Colonic mucosa (tissue), 4 donors: ENCODE measurements around the gene MMP21. TPM values are rescaled to one million over a fixed set of nuclear protein-coding genes. Genes with fewer than 3 reads are reported as not detected.

Experiments used
- DNase-seq: peaks from one replicate; pipeline ENCODE4 v3.0.0-alpha.2; 2020
- H3K27ac ChIP-seq: fragments of 200-600 bp; one replicate; pipeline ENCODE4 v1.8.0; 2021
- H3K27me3 ChIP-seq: fragments of 200-600 bp; one replicate; pipeline ENCODE4 v1.8.0; 2021
- H3K36me3 ChIP-seq: fragments of 200-600 bp; one replicate; pipeline ENCODE4 v1.8.0; 2021
- H3K4me1 ChIP-seq: fragments of 200-600 bp; one replicate; pipeline ENCODE4 v1.8.0; 2021; ENCODE audit warnings: mild to moderate bottlenecking
- H3K4me3 ChIP-seq: fragments of 200-600 bp; one replicate; pipeline ENCODE4 v1.8.0; 2021
- H3K9ac ChIP-seq, 2 donors: one replicate each; pipeline ENCODE4 v1.7.0; 2013; ENCODE audit warnings: control low read depth in 2 of 2, low read depth in 2 of 2, low read length in 2 of 2
- H3K9me3 ChIP-seq: fragments of 200-600 bp; one replicate; pipeline ENCODE4 v1.8.0; 2021
- intact Hi-C: fragments of 100-400 bp; cut with DNase I; formaldehyde crosslinking; loops from one replicate; pipeline ENCODE4 v1.14.1; 2022
- total RNA-seq, 2 donors: library from RNA; stranded (reverse); fragmentation: NEBNext Ultra II Directional in 1 of 2; extraction: Animal tissue kit (Norgen Biotek cat#: 25700) in 1 of 2; gene quantifications; one replicate each; pipeline ENCODE4 v1.2.1, GENCODE V29; 2021
- TF ChIP-seq, protein P1 (sequence below): fragments of 200-600 bp; IDR thresholded peaks from one replicate; pipeline ENCODE4 v1.8.0; 2022; ENCODE audit warnings: antibody characterized with exemption, mild to moderate bottlenecking
- donor health status: healthy.
- donor health status: DM: no; HTN: no; CAD: no.
- donor health status: DM: no; HTN: no; CAD: no.

Gene MMP21
- total RNA-seq, 2 donors from 2014 or later: not detected

DNA sequence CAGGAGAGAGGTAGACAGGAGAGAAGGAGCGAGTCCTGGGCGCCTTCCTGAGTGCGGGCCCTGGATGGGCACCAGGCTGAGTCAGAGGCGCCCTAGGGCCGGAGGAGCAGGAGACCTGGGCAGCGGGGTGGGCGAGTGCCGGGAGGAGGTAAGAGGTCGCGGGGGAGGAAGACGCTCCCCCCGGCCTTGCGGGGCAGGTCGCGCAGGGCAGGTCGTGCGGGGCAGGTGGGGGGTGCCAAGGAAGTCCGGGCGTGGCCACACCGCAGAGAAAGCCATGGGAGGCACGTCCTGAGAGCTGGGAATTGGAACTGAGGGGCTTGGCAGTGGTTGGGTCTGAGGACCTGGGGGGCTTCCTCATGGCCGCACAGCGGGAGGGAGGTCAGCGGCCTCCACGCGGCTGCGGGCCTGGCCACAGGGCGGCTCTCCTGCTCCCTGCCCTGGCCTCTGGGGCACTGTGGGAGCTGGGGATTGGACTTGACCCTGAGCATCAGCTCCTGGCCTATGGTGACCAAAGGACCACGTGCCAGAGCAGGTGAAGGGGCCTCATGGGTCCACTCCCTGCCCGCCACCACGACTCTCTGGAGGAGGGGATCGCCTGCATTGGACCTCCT, 935 bp downstream of the MMP21 start:
- Histone ChIP-seq H3K27me3 (no peaks in the 10 kb centered on the region), H3K27ac (no peak overlapping the region), H3K9me3 (no peaks in the 10 kb centered on the region), H3K4me3 (no peak overlapping the region), H3K9ac (no peak overlapping the region), H3K36me3 (no peaks in the 10 kb centered on the region), H3K4me1 (no peaks in the 10 kb centered on the region)
- TF ChIP-seq, protein P1, sequence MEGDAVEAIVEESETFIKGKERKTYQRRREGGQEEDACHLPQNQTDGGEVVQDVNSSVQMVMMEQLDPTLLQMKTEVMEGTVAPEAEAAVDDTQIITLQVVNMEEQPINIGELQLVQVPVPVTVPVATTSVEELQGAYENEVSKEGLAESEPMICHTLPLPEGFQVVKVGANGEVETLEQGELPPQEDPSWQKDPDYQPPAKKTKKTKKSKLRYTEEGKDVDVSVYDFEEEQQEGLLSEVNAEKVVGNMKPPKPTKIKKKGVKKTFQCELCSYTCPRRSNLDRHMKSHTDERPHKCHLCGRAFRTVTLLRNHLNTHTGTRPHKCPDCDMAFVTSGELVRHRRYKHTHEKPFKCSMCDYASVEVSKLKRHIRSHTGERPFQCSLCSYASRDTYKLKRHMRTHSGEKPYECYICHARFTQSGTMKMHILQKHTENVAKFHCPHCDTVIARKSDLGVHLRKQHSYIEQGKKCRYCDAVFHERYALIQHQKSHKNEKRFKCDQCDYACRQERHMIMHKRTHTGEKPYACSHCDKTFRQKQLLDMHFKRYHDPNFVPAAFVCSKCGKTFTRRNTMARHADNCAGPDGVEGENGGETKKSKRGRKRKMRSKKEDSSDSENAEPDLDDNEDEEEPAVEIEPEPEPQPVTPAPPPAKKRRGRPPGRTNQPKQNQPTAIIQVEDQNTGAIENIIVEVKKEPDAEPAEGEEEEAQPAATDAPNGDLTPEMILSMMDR: no peak
- no peak for DNase-seq
- intact Hi-C loops: no loop called here

DNA sequence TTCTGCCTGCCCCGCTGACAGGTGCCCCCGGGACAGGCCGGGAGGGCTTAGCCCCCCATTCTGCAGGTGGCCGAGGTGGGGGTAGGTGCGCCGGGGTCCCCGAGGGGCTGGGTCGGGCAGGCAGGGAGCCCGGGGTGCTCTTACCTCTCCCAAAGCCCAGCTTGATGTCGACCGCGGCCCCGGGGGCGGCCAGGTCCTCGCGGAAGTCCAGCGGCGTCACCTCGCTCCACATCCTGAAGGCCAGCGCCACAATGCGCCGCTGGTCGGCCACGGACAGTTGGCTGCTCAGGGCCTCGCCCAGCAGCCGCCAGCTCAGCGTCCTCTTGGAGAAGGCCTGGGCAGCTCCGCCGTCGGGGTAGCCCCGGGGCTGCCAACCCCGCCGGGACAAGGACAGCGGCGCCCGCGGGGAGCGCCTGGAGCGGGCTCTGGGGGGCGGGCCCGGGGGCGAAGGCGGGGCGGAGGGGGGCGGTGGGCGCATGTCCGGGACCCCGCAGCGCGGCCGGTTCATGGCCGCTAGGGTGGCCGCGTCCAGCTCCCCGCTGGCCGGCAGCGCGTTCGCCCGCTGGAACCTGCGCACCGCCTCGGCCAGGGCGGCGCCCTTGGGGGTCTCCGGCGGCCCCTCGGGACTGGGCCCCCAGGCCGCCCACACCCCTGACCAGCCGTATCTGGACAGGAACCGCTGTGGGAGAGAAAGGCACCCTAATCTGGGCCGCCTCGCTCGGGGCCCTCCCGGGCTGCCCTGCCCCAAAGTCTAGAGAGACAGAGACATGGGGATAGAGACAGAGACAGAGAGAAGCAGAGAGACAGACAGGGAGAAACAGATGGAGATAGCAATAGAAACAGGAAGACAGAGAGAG, 1.7 kb downstream of the MMP21 start:
- TF ChIP-seq, protein P1: no peak

DNA sequence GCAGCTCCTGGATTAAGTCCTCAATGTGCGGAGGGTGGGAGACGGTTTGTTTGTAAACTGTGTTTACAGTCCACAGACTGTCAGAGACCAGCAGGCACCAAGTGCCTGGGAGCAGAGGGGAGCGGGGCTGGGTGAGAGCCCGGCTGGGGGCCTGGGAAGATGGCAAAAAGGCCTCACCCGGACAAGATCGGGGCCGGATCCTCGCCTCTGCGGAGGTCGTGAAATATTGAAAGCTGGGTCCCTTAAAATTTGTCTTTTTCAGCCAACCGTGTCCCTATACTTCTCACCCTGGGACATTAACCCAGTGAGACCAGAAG, 2.8 kb downstream of the MMP21 start:
- Histone ChIP-seq H3K4me1 (no peaks in the 10 kb centered on the region), H3K9ac (no peak overlapping the region), H3K27ac (no peak overlapping the region), H3K9me3 (no peaks in the 10 kb centered on the region), H3K4me3 (no peak overlapping the region), H3K36me3 (no peaks in the 10 kb centered on the region), H3K27me3 (no peaks in the 10 kb centered on the region)
- TF ChIP-seq, protein P1: no peak
- DNase-seq: no peak
- intact Hi-C loops: no loop called here

More for the DNA sequence above, 1.7 kb downstream of the MMP21 start:
- Histone ChIP-seq H3K9ac (no peak overlapping the region), H3K9me3 (no peaks in the 10 kb centered on the region), H3K27ac (no peak overlapping the region), H3K4me1 (no peaks in the 10 kb centered on the region), H3K27me3 (no peaks in the 10 kb centered on the region), H3K4me3 (no peak overlapping the region), H3K36me3 (no peaks in the 10 kb centered on the region)
- intact Hi-C loops: no loop called here
- no peak for DNase-seq

DNA sequence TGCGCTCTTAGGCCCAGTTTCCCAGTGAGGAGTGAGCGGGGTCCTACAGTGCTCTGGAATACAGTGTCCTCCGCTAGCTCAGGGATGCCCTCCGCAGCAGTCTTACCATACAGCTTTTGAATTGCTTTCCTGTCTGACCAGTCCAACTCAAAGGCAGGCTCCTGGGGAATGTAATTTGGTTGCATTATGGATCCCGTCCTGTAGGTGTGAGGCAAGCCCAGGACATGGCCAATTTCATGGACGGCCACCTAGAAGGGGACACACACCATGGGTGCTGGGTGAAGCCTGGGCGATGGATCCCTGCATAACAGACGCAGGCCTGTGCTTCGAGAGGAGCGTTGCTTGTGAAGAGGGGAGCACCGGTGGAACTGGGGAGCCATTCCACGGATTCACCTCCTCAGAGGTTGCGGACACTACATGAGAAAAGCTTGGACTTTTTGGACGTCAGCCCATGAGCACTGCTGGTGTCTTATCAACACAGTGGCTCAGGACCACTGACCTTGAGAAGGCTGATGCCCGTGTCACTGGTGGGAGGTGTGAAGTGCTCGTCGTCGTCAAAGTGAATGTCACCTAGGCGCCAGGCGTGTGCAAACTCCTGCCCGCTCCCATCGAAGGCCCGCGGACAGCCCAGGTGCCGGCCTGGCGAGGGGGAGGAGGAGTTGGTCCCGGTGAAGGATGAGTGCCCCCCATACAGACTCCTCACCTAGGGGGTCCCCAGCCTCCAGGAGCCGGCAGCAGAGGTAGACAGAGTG, 3.3 kb downstream of the MMP21 start:
- Histone ChIP-seq H3K27me3 (no peaks in the 10 kb centered on the region), H3K36me3 (no peaks in the 10 kb centered on the region), H3K9me3 (no peaks in the 10 kb centered on the region), H3K4me1 (no peaks in the 10 kb centered on the region), H3K9ac (no peak overlapping the region), H3K4me3 (no peak overlapping the region), H3K27ac (no peak overlapping the region)
- TF ChIP-seq, protein P1: no peak
- DNase-seq: no peak
- intact Hi-C loops: no loop called here

DNA sequence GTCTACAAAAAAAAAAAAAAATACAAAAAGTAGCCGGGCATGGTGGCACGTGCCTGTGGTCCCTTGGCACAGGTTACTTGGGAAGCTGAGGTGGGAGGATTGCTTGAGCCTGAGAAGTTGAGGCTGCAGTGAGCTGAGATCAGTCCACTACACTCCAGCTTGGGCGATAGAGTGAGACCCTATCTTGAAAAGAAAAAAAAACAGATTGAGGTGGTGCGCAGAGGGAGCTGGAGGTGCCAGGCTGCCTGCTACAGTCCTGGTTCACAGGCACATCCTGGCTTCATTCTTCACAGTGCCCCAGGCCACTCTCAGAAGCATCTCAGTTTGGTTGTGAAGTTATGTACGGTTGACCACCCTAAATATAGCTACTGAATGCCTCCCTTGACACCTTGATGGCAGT, 4.8 kb downstream of the MMP21 start:
- intact Hi-C loops: no loop called here
- TF ChIP-seq, protein P1: no peak
- DNase-seq: no peak
- Histone ChIP-seq H3K4me1 (no peaks in the 10 kb centered on the region), H3K9me3 (no peaks in the 10 kb centered on the region), H3K27ac (no peak overlapping the region), H3K36me3 (no peaks in the 10 kb centered on the region), H3K9ac (no peak overlapping the region), H3K27me3 (no peaks in the 10 kb centered on the region), H3K4me3 (no peak overlapping the region)
